ENCODE measurements around the gene TMEM242. TPM values are rescaled to one million over a fixed set of nuclear protein-coding genes. Genes with fewer than 3 reads are reported as not detected.

Gene TMEM242
- polyA plus RNA-seq, 2 of the 4 experiments (the other 2 are of a cell fraction): 5.3 to 7.4 TPM

DNA sequence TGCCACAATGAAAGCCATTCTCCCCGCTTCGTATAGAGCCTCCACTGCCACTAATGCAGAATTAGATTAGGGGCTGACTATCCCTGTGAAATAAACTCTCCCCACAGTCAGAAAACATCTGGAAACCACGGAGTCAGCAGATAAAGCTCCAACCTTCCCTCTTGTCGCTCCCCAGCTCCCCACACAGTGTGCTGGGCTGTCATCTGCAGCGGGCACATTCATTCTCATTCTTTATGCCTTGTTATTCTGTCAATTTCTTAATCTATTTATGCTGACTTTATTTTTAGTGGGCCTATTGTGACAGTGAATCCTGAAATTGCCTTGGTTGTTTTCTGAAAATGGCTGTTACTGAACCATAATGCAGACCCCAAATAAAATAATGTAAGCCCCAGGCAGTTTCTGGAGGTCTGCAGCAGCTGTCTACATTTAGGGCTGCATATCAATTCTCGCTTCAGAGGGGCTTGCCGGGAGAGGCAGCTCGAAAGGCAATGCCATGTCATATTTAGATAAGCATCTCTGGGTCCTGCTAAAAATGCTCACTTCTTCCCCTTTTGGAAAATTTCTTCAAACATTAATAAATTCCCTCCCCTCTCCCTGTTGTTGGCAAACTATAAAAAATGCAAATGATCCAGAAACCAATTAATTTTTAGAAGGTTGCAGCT is 71.6 kb downstream of the TMEM242 start:
- no peak for ATAC-seq
- 61% methylated on average over 8 of the region's 8 CpGs for WGBS (ENCODE audit: missing lambda C conversion rate)
- CTCF ChIA-PET: no interaction called here
- Histone ChIP-seq H3K27ac (no peak overlapping the region), H3K4me3 (no peak overlapping the region), H3K4me1 (no peaks in the 10 kb centered on the region), H3K4me2 (no peak overlapping the region), H3K9me3 (no peaks in the 10 kb centered on the region; the same call in 2 of the 3 replicates)
- DNase-seq (ENCODE audit: low read depth in 1 of 2, low spot score in 1 of 2): no peak
- FAIRE-seq: no peak
- no peak for TF ChIP-seq FOSL2 (IDR thresholded peaks at IDR 0.05)
- no peak for TF ChIP-seq FOSL2 (CRISPR knock-in tag; IDR thresholded peaks at IDR 0.05)
- TF ChIP-seq CHD4 (IDR thresholded peaks at IDR 0.05; ENCODE audit: borderline replicate concordance): no peak
- TF ChIP-seq EHMT2 (IDR thresholded peaks at IDR 0.05; ENCODE audit: low read depth): no peak
- TF ChIP-seq, protein P1, sequence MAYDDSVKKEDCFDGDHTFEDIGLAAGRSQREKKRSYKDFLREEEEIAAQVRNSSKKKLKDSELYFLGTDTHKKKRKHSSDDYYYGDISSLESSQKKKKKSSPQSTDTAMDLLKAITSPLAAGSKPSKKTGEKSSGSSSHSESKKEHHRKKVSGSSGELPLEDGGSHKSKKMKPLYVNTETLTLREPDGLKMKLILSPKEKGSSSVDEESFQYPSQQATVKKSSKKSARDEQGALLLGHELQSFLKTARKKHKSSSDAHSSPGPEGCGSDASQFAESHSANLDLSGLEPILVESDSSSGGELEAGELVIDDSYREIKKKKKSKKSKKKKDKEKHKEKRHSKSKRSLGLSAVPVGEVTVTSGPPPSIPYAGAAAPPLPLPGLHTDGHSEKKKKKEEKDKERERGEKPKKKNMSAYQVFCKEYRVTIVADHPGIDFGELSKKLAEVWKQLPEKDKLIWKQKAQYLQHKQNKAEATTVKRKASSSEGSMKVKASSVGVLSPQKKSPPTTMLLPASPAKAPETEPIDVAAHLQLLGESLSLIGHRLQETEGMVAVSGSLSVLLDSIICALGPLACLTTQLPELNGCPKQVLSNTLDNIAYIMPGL (CRISPR knock-in tag; IDR thresholded peaks at IDR 0.05; ENCODE audit: borderline replicate concordance): no peak
- POLR2A ChIA-PET: no interaction called here

DNA sequence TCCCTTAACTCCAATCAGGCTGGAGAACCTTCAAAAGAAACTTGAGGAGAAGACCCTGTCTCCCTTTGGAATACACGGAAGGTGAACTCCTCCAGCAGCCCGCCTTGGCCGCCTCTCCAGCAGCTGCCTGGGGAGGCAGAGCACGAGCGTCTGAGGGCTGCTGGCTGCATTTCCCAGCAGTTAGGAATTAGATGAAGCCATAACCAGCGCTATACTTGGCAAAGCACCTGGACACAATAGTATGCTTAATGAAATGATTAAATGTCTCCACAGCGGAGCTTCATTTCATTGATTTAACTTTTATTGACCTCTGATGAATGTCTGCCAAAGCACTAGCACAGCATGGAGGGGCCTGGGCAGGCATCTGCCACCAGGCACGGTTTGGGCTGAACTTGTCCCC is 73.5 kb downstream of the TMEM242 start:
- 52% methylated on average over 8 of the region's 8 CpGs for WGBS (ENCODE audit: missing lambda C conversion rate)
- no peak for TF ChIP-seq NFE2L2 (conservative IDR thresholded peaks at IDR 0.05; ENCODE audit: low read length)
- POLR2A ChIA-PET: no interaction called here
- Histone ChIP-seq H3K4me1 (no peaks in the 10 kb centered on the region), H3K9me3 (no peaks in the 10 kb centered on the region; the same call in 2 of the 3 replicates), H3K4me3 (no peak overlapping the region), H3K4me2 (no peak overlapping the region), H3K27ac (no peak overlapping the region)
- no peak for FAIRE-seq
- CTCF ChIA-PET: interaction anchor here (2.2 kb wide), 1 partner anchor 14 kb away, joined by 8 read pairs; no protein-coding TSS in a partner anchor
- DNase-seq (ENCODE audit: low read depth in 1 of 2, low spot score in 1 of 2): no peak
- ATAC-seq: no peak

DNA sequence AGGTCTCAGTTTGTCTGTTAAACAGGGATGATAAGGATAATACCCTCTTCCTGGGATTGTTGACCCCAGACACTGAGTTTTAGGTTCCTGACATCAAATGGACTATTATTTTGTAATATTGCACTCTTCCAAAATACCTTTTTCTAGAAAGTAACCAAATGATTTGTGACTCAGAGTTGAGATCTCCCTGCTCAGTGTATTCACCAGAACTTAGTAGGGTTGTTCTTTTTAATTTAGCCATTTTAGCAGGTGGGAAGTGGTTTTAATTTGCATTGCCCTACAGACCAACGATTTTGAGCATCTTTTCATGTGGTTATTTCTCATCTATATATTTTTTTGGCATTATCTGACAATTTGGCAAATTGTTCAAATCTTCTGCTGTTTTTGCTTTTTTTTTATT is 75.1 kb downstream of the TMEM242 start:
- Histone ChIP-seq H3K4me2 (no peak overlapping the region), H3K4me3 (no peak overlapping the region), H3K4me1 (no peaks in the 10 kb centered on the region), H3K27ac (no peak overlapping the region), H3K9me3 (no peaks in the 10 kb centered on the region; the same call in 2 of the 3 replicates)
- no peak for TF ChIP-seq CHD2 (IDR thresholded peaks at IDR 0.05; ENCODE audit: low read length, partially characterized antibody)
- TF ChIP-seq HOXB5 (CRISPR knock-in tag; IDR thresholded peaks at IDR 0.05): no peak
- no peak for TF ChIP-seq RARB (CRISPR knock-in tag; IDR thresholded peaks at IDR 0.05)
- TF ChIP-seq ZFP36 (IDR thresholded peaks at IDR 0.05; ENCODE audit: borderline replicate concordance, partially characterized antibody): no peak
- TF ChIP-seq, protein P2, sequence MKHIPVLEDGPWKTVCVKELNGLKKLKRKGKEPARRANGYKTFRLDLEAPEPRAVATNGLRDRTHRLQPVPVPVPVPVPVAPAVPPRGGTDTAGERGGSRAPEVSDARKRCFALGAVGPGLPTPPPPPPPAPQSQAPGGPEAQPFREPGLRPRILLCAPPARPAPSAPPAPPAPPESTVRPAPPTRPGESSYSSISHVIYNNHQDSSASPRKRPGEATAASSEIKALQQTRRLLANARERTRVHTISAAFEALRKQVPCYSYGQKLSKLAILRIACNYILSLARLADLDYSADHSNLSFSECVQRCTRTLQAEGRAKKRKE (CRISPR knock-in tag; IDR thresholded peaks at IDR 0.05; ENCODE audit: low read depth): no peak
- no peak for TF ChIP-seq KDM5A (IDR thresholded peaks at IDR 0.05)
- TF ChIP-seq TFCP2L1 (CRISPR knock-in tag; IDR thresholded peaks at IDR 0.05): no peak
- no peak for TF ChIP-seq NPAS2 (CRISPR knock-in tag; IDR thresholded peaks at IDR 0.05; ENCODE audit: borderline replicate concordance)
- TF ChIP-seq, protein P3, sequence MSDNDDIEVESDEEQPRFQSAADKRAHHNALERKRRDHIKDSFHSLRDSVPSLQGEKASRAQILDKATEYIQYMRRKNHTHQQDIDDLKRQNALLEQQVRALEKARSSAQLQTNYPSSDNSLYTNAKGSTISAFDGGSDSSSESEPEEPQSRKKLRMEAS (IDR thresholded peaks at IDR 0.05): no peak
- no peak for TF ChIP-seq HOXA7 (CRISPR knock-in tag; IDR thresholded peaks at IDR 0.05)
- TF ChIP-seq JUNB (IDR thresholded peaks at IDR 0.05): no peak
- no peak for TF ChIP-seq EHF (CRISPR knock-in tag; IDR thresholded peaks at IDR 0.05)
- TF ChIP-seq MAZ (IDR thresholded peaks at IDR 0.05; ENCODE audit: borderline replicate concordance, low read depth, low read length): no peak
- ATAC-seq: no peak
- no peak for FAIRE-seq
- POLR2A ChIA-PET: no interaction called here
- CTCF ChIA-PET: interaction anchor here (2.2 kb wide), 1 partner anchor 12 kb away, joined by 8 read pairs; no protein-coding TSS in a partner anchor
- DNase-seq (ENCODE audit: low read depth in 1 of 2, low spot score in 1 of 2): no peak
- WGBS (ENCODE audit: missing lambda C conversion rate): 0% methylated on average over 1 of the region's 1 CpG

Measured in A549 (cell line).